ENCODE measurements around the gene MAN1C1. TPM values are rescaled to one million over a fixed set of nuclear protein-coding genes. Genes with fewer than 3 reads are reported as not detected.

MAN1C1 gene
- total RNA-seq, 2 experiments from 2014 or later = 3.7 to 4.4 TPM

DNA sequence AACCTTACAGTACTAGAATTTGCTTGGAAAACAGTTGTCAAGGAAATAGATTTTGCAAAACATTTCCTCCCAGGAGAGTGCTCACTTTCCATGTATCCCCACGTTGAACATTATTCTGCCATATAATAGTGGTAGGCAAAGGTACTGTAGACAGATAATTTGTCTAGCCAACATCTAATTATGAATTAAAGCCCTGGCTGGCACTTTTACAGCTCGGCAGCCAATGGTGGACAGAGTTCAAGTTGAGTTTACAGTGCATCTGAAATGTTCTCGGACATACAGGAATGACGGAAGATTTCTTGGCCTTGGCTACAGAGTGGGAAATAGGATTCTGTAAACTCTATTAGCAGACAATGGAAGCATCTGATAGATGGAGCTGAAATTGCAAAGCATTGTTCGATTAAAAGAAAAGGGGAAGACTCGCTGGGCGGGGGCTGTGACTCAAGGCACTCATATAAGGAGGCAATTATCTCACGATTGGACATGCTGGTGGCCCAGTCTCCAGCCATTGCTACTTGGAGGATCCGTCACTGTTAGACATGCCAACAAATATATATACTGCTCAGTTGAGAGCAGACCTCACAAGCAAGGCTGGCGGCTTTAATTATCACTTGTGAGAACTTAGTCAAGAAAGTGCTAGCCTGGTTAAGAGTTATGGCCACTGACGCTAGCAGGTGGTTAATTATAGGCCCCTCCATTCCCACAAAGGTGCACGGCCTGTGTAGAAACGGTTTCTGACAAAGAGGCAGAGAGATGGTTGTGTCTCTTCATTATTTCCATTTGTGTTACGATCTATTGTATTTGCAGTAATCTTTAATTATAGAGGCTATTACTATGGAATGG, 48.0 kb downstream of the MAN1C1 start:
- H3K27ac Mint-ChIP-seq = no peak overlapping the region
- H3K9me3 Mint-ChIP-seq = no peaks in the 10 kb centered on the region
- TF ChIP-seq, protein P1, sequence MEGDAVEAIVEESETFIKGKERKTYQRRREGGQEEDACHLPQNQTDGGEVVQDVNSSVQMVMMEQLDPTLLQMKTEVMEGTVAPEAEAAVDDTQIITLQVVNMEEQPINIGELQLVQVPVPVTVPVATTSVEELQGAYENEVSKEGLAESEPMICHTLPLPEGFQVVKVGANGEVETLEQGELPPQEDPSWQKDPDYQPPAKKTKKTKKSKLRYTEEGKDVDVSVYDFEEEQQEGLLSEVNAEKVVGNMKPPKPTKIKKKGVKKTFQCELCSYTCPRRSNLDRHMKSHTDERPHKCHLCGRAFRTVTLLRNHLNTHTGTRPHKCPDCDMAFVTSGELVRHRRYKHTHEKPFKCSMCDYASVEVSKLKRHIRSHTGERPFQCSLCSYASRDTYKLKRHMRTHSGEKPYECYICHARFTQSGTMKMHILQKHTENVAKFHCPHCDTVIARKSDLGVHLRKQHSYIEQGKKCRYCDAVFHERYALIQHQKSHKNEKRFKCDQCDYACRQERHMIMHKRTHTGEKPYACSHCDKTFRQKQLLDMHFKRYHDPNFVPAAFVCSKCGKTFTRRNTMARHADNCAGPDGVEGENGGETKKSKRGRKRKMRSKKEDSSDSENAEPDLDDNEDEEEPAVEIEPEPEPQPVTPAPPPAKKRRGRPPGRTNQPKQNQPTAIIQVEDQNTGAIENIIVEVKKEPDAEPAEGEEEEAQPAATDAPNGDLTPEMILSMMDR (IDR thresholded peaks at IDR 0.05) = no peak
- H3K4me3 Mint-ChIP-seq = no peak overlapping the region
- H3K4me1 Mint-ChIP-seq (ENCODE audit: low read depth) = peaks cover 47% of the 10 kb centered on the region
- H3K36me3 Mint-ChIP-seq (ENCODE audit: low read depth) = no peaks in the 10 kb centered on the region
- DNase-seq (no peak), ATAC-seq (no peak)
- POLR2A ChIA-PET = no interaction called here
- no peaks in the 10 kb centered on the region for H3K27me3 Mint-ChIP-seq
- CTCF ChIA-PET = interaction anchor here (1.3 kb wide), 1 partner anchor 20 kb away, joined by 5 read pairs; no protein-coding TSS in a partner anchor
- intact Hi-C loops (cut with micrococcal nuclease) = no loop called here

DNA sequence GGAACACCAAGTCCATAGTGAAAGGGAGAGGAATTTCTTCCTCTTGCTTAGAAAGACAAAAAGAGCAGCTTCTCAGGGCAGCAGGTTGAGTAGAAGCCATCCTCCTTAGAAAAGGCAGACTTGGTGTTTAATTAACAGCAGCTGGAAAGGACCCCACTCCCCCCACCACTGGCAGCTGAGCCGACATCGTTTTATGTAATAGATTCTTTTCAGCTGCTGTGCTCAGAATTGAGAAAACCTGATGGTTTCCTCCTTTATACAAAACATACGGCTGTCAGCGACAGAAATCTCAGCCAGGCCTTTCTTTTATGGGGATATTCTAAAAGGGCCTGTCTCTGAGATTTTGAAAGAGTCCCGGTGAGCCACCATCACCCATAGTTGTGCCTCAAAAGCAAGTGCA, 49.9 kb downstream of the MAN1C1 start:
- peaks cover 3% of the 10 kb centered on the region for H3K27me3 Mint-ChIP-seq
- no peak overlapping the region for H3K4me3 Mint-ChIP-seq
- peaks cover 3% of the 10 kb centered on the region for H3K36me3 Mint-ChIP-seq (ENCODE audit: low read depth)
- H3K9me3 Mint-ChIP-seq = no peaks in the 10 kb centered on the region
- ATAC-seq = no peak
- ChIA-PET POLR2A (interaction anchor here (0.6 to 2.2 kb wide), 7 partner anchors 10 to 477 kb away, joined by 3 to 9 read pairs (median 4); no protein-coding TSS in a partner anchor), CTCF (interaction anchor here (0.6 to 2.7 kb wide), 12 partner anchors 10 to 146 kb away, joined by 3 to 10 read pairs (median 4); no protein-coding TSS in a partner anchor)
- intact Hi-C loops (cut with micrococcal nuclease) = no loop called here
- no peak for DNase-seq
- TF ChIP-seq, protein P1 (IDR thresholded peaks at IDR 0.05) = no peak
- H3K27ac Mint-ChIP-seq = no peak overlapping the region
- H3K4me1 Mint-ChIP-seq (ENCODE audit: low read depth) = peaks cover 52% of the 10 kb centered on the region

DNA sequence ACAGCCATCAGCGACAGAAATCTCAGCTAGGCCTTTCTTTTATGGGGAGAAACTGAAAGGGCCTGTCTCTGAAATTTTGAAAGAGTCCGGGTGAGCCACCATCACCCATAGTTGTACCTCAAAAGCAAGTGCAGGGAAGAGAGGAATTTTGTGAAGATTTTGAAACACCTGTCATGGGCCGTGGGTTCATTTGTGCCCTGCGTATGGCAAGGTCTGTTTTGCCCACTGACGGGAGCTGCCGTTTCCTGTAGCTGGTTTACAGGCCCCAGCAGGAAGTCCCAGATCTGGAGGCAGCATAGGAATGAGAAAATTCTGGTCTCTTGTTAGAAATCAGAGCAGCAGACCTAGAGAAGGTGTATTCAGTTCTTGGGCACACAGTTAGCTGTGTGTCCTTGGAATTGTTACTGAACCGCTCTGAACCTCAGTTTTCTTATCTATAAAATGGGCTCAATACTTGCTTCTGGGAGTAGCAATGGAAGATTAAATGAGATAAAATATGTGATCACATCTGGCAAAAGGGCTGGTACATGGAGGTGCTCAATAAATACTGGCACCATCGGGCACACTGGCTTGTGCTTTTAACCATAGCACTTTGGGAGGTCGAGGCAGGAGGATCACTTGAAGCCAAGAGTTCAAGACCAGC, 52.5 kb downstream of the MAN1C1 start:
- Mint-ChIP-seq H3K4me3 (no peak overlapping the region), H3K27ac (no peak overlapping the region), H3K27me3 (peaks cover 4% of the 10 kb centered on the region), H3K9me3 (peaks cover 5% of the 10 kb centered on the region), H3K36me3 (ENCODE audit: low read depth) (peaks cover 14% of the 10 kb centered on the region), H3K4me1 (ENCODE audit: low read depth) (peaks cover 60% of the 10 kb centered on the region)
- TF ChIP-seq, protein P1 (IDR thresholded peaks at IDR 0.05) = no peak
- DNase-seq (no peak), ATAC-seq (no peak)
- intact Hi-C loops (cut with micrococcal nuclease) = no loop called here
- ChIA-PET CTCF (interaction anchor here (1.0 to 2.7 kb wide), 4 partner anchors 10 to 45 kb away, joined by 3 to 10 read pairs (median 4); no protein-coding TSS in a partner anchor), POLR2A (interaction anchor here (0.6 to 1.0 kb wide), 2 partner anchors 9 to 676 kb away, joined by 3 to 7 read pairs; no protein-coding TSS in a partner anchor)

DNA sequence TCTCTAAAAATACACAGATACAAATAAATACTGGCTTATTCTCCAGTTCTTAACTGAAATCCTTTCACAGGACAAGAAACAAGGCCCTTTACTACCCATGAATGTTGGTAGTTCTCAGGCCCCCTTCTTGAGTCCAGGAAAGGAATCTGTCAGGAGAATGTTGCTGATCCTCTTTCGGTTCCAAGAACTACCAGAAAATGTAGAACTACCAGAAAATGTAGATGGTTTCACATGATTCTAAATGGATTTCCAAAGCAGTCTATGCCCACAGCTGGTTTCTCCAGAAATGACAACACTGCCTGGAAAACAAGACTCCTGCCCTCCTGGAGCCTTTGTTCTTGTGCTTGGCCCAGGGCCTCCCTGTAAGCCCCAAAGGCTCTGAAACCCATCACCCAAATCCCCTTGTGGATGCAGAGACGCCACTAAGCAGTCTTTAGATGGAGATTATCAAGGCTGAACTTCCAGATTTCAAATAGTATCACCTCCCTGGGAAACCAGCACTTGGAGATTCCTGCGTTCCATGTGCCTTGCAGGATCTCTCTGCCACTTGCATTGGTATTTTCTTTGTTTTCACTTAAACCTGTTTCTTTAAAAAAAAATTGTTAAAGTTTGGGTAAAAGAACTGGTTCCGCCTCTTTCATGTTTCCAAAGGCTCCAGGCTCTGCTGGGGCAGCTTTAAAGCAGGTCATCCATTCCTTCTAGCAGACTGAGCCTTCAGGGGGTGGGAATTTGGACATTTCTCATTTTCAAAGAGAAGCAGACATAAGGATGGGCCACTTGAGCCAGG, 53.4 kb downstream of the MAN1C1 start:
- ChIA-PET CTCF (interaction anchor here (1.9 kb wide), 1 partner anchor 51 kb away, joined by 5 read pairs; no protein-coding TSS in a partner anchor), POLR2A (interaction anchor here (0.8 kb wide), 1 partner anchor 16 kb away, joined by 5 read pairs; no protein-coding TSS in a partner anchor)
- Mint-ChIP-seq H3K27me3 (peaks cover 4% of the 10 kb centered on the region), H3K9me3 (peaks cover 5% of the 10 kb centered on the region), H3K4me1 (ENCODE audit: low read depth) (peaks cover 70% of the 10 kb centered on the region), H3K27ac (no peak overlapping the region), H3K4me3 (no peak overlapping the region), H3K36me3 (ENCODE audit: low read depth) (peaks cover 17% of the 10 kb centered on the region)
- intact Hi-C loops (cut with micrococcal nuclease) = no loop called here
- DNase-seq (no peak), ATAC-seq (no peak)
- TF ChIP-seq, protein P1 (IDR thresholded peaks at IDR 0.05) = no peak
